ENCODE data around the gene TBC1D1.

The TBC1D1 gene

GRCh38 chr4:38086151-38086848 is 195.4 kb downstream of the TBC1D1 start:
- Histone ChIP-seq H3K27me3 (ENCODE audit: control insufficient read depth, insufficient read depth, low read length) (no peaks in the 10 kb centered on the region), H3K9ac (ENCODE audit: low read length) (no peak overlapping the region), H3K36me3 (ENCODE audit: control insufficient read depth, insufficient read depth, low read length) (peaks cover 17% of the 10 kb centered on the region), H3K27ac (ENCODE audit: low read depth, low read length) (no peak overlapping the region), H3K4me3 (ENCODE audit: low read depth, low read length) (no peak overlapping the region), H3K4me1 (ENCODE audit: control insufficient read depth, insufficient read depth, low read length) (peaks cover 32% of the 10 kb centered on the region), H3K9me3 (ENCODE audit: control insufficient read depth, insufficient read depth, low read depth, low read length) (no peaks in the 10 kb centered on the region)

DNA sequence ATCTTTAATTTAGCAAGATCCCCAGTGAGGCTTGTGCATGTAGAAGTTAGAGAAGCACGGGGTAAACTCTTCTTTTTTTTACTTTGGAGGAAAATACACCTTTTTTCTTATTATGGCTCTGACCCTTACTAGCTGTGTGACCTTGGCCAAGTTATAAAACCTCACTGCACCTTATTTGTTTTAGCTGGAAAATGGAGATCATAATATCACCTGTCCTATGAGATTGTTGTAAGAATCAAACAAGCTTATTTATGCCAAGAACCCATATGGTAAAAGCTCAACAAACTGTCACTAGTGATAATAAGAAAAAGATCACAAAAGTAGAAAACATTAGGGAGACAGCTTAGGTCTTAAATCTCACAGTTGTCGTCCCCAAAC is 196.0 kb downstream of the TBC1D1 start:
- Histone ChIP-seq H3K4me3 (ENCODE audit: low read depth, low read length) (no peak overlapping the region), H3K4me1 (ENCODE audit: control insufficient read depth, insufficient read depth, low read length) (peaks cover 32% of the 10 kb centered on the region), H3K27me3 (ENCODE audit: control insufficient read depth, insufficient read depth, low read length) (no peaks in the 10 kb centered on the region), H3K36me3 (ENCODE audit: control insufficient read depth, insufficient read depth, low read length) (peaks cover 21% of the 10 kb centered on the region), H3K9me3 (ENCODE audit: control insufficient read depth, insufficient read depth, low read depth, low read length) (no peaks in the 10 kb centered on the region), H3K27ac (ENCODE audit: low read depth, low read length) (no peak overlapping the region), H3K9ac (ENCODE audit: low read length) (no peak overlapping the region)

DNA sequence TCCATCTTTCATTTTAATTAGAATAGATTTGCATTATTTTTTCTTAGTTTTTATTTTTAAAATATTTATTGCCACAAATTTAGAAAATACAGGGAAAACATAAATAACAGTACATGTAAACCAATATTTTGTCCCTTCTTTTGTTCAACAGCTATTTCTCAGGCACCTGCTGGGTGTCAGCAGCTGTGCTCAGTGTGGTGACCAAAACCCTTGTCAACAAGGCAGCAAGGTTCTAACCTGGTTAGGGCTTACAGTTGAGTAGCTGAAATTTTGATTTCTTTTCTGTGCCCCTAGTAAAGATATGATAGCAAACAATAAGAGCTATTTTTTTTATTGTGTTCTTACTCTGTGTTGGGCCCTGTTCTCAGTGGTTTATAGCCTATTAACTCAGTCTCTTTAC is 197.4 kb downstream of the TBC1D1 start:
- H3K4me1 ChIP-seq (ENCODE audit: control insufficient read depth, insufficient read depth, low read length) = peaks cover 32% of the 10 kb centered on the region
- peaks cover 14% of the 10 kb centered on the region for H3K36me3 ChIP-seq (ENCODE audit: control insufficient read depth, insufficient read depth, low read length)
- no peak overlapping the region for H3K9ac ChIP-seq (ENCODE audit: low read length)
- no peaks in the 10 kb centered on the region for H3K9me3 ChIP-seq (ENCODE audit: control insufficient read depth, insufficient read depth, low read depth, low read length)
- H3K4me3 ChIP-seq (ENCODE audit: low read depth, low read length) = no peak overlapping the region
- no peaks in the 10 kb centered on the region for H3K27me3 ChIP-seq (ENCODE audit: control insufficient read depth, insufficient read depth, low read length)
- no peak overlapping the region for H3K27ac ChIP-seq (ENCODE audit: low read depth, low read length)

DNA sequence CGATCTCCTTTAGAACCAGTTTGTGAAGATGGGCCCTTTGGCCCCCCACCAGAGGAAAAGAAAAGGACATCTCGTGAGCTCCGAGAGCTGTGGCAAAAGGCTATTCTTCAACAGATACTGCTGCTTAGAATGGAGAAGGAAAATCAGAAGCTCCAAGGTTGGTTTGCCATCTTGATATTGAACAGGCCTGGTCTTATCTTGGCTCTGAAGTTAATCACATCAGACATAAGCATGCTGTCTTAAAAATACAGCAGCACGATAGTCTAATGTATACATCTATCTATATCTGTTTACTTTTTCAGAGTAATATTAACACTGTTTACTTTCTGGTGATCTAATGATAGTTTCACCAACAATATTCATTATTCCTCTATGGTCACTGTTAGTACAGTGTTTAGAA is 199.1 kb downstream of the TBC1D1 start:
- Histone ChIP-seq H3K9me3 (ENCODE audit: control insufficient read depth, insufficient read depth, low read depth, low read length) (no peaks in the 10 kb centered on the region), H3K4me1 (ENCODE audit: control insufficient read depth, insufficient read depth, low read length) (peaks cover 38% of the 10 kb centered on the region), H3K27me3 (ENCODE audit: control insufficient read depth, insufficient read depth, low read length) (no peaks in the 10 kb centered on the region), H3K27ac (ENCODE audit: low read depth, low read length) (no peak overlapping the region), H3K4me3 (ENCODE audit: low read depth, low read length) (no peak overlapping the region), H3K36me3 (ENCODE audit: control insufficient read depth, insufficient read depth, low read length) (peaks cover 14% of the 10 kb centered on the region), H3K9ac (ENCODE audit: low read length) (peak overlapping the region; percentile 39)

GRCh38 chr4:38090455-38091246 is 199.8 kb downstream of the TBC1D1 start:
- peaks cover 31% of the 10 kb centered on the region for H3K4me1 ChIP-seq (ENCODE audit: control insufficient read depth, insufficient read depth, low read length)
- H3K4me3 ChIP-seq (ENCODE audit: low read depth, low read length) = no peak overlapping the region
- H3K36me3 ChIP-seq (ENCODE audit: control insufficient read depth, insufficient read depth, low read length) = peaks cover 14% of the 10 kb centered on the region
- no peaks in the 10 kb centered on the region for H3K9me3 ChIP-seq (ENCODE audit: control insufficient read depth, insufficient read depth, low read depth, low read length)
- no peak overlapping the region for H3K27ac ChIP-seq (ENCODE audit: low read depth, low read length)
- H3K9ac ChIP-seq (ENCODE audit: low read length) = peak overlapping the region; percentile 39
- no peaks in the 10 kb centered on the region for H3K27me3 ChIP-seq (ENCODE audit: control insufficient read depth, insufficient read depth, low read length)

- H3K36me3 ChIP-seq (ENCODE audit: control insufficient read depth, insufficient read depth, low read length) = peaks cover 21% of the 10 kb centered on the region
- no peaks in the 10 kb centered on the region for H3K27me3 ChIP-seq (ENCODE audit: control insufficient read depth, insufficient read depth, low read length)
- no peak overlapping the region for H3K4me3 ChIP-seq (ENCODE audit: low read depth, low read length)
- H3K27ac ChIP-seq (ENCODE audit: low read depth, low read length) = no peak overlapping the region
- peaks cover 21% of the 10 kb centered on the region for H3K4me1 ChIP-seq (ENCODE audit: control insufficient read depth, insufficient read depth, low read length)
- H3K9me3 ChIP-seq (ENCODE audit: control insufficient read depth, insufficient read depth, low read depth, low read length) = no peaks in the 10 kb centered on the region
- H3K9ac ChIP-seq (ENCODE audit: low read length) = no peak overlapping the region
Measured at GRCh38 chr4:38091636-38092035, 200.8 kb downstream of the TBC1D1 start.

DNA sequence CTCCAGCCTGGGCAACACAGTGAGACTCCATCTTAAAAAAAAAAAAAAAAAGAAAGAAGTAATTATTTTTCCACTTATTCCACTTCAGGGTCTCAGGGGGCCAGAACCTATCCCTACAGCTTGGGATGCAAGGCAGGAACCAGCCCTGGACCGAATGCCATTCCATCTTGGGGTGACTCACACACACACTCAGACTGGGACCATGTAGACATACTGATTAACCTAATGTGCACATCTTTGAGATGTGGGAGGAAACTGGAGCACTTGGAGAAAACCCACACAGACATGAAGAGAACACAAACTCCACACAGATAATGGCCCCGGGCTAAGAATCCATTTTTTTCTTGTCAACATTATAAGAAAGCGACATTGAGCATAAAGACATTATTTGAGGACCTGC is 201.8 kb downstream of the TBC1D1 start:
- Histone ChIP-seq H3K9ac (ENCODE audit: low read length) (no peak overlapping the region), H3K4me1 (ENCODE audit: control insufficient read depth, insufficient read depth, low read length) (peaks cover 11% of the 10 kb centered on the region), H3K9me3 (ENCODE audit: control insufficient read depth, insufficient read depth, low read depth, low read length) (no peaks in the 10 kb centered on the region), H3K4me3 (ENCODE audit: low read depth, low read length) (no peak overlapping the region), H3K36me3 (ENCODE audit: control insufficient read depth, insufficient read depth, low read length) (peaks cover 23% of the 10 kb centered on the region), H3K27ac (ENCODE audit: low read depth, low read length) (no peak overlapping the region), H3K27me3 (ENCODE audit: control insufficient read depth, insufficient read depth, low read length) (no peaks in the 10 kb centered on the region)

- no peaks in the 10 kb centered on the region for H3K27me3 ChIP-seq (ENCODE audit: control insufficient read depth, insufficient read depth, low read length)
- H3K4me3 ChIP-seq (ENCODE audit: low read depth, low read length) = no peak overlapping the region
- H3K27ac ChIP-seq (ENCODE audit: low read depth, low read length) = no peak overlapping the region
- H3K4me1 ChIP-seq (ENCODE audit: control insufficient read depth, insufficient read depth, low read length) = peaks cover 7% of the 10 kb centered on the region; the same call in 1 of the 2 replicates
- no peaks in the 10 kb centered on the region for H3K9me3 ChIP-seq (ENCODE audit: control insufficient read depth, insufficient read depth, low read depth, low read length)
- H3K9ac ChIP-seq (ENCODE audit: low read length) = no peak overlapping the region
- peaks cover 29% of the 10 kb centered on the region for H3K36me3 ChIP-seq (ENCODE audit: control insufficient read depth, insufficient read depth, low read length)
Measured at GRCh38 chr4:38094419-38094818, 203.5 kb downstream of the TBC1D1 start.

- Histone ChIP-seq H3K4me3 (ENCODE audit: low read depth, low read length) (no peak overlapping the region), H3K9me3 (ENCODE audit: control insufficient read depth, insufficient read depth, low read depth, low read length) (no peaks in the 10 kb centered on the region), H3K36me3 (ENCODE audit: control insufficient read depth, insufficient read depth, low read length) (peaks cover 22% of the 10 kb centered on the region), H3K4me1 (ENCODE audit: control insufficient read depth, insufficient read depth, low read length) (peaks cover 7% of the 10 kb centered on the region; the same call in 1 of the 2 replicates), H3K9ac (ENCODE audit: low read length) (no peak overlapping the region), H3K27ac (ENCODE audit: low read depth, low read length) (no peak overlapping the region), H3K27me3 (ENCODE audit: control insufficient read depth, insufficient read depth, low read length) (no peaks in the 10 kb centered on the region)
Measured at GRCh38 chr4:38095691-38096090, 204.8 kb downstream of the TBC1D1 start.

GRCh38 chr4:38097818-38098217 is 206.9 kb downstream of the TBC1D1 start:
- Histone ChIP-seq H3K9ac (ENCODE audit: low read length) (no peak overlapping the region), H3K4me1 (ENCODE audit: control insufficient read depth, insufficient read depth, low read length) (peaks cover 7% of the 10 kb centered on the region; the same call in 1 of the 2 replicates), H3K27ac (ENCODE audit: low read depth, low read length) (no peak overlapping the region), H3K9me3 (ENCODE audit: control insufficient read depth, insufficient read depth, low read depth, low read length) (no peaks in the 10 kb centered on the region), H3K4me3 (ENCODE audit: low read depth, low read length) (no peak overlapping the region), H3K27me3 (ENCODE audit: control insufficient read depth, insufficient read depth, low read length) (no peaks in the 10 kb centered on the region), H3K36me3 (ENCODE audit: control insufficient read depth, insufficient read depth, low read length) (peaks cover 22% of the 10 kb centered on the region)

DNA sequence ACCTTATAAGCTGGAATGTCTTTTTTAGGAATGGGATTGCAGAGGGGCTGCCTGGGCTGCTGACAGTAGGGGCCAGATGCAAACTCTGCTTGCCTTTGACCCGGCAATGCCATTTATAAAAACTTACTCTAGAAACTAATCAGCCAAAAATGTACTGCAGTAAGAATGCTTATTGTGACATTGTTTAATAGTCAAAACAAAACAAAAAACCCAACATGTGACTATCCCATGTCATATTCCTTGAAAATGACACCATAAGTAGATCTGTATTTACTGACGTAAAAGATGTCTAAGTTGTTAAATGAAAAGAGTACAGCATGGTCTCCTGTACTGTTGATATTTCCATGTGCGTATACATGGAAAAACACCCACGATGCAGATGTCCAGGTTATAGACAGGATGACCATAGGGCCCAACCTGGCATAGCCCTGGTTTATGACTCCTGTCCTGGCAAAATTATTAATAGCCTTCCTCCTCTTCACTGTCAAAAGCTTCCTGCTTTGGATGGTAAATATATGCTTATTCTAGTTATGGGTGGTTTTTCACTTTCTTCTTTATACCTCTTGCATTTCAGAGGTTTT is 208.2 kb downstream of the TBC1D1 start:
- Histone ChIP-seq H3K4me1 (ENCODE audit: control insufficient read depth, insufficient read depth, low read length) (peaks cover 6% of the 10 kb centered on the region; the same call in 1 of the 2 replicates), H3K4me3 (ENCODE audit: low read depth, low read length) (no peak overlapping the region), H3K27ac (ENCODE audit: low read depth, low read length) (no peak overlapping the region), H3K9me3 (ENCODE audit: control insufficient read depth, insufficient read depth, low read depth, low read length) (no peaks in the 10 kb centered on the region), H3K9ac (ENCODE audit: low read length) (no peak overlapping the region), H3K27me3 (ENCODE audit: control insufficient read depth, insufficient read depth, low read length) (no peaks in the 10 kb centered on the region), H3K36me3 (ENCODE audit: control insufficient read depth, insufficient read depth, low read length) (peaks cover 31% of the 10 kb centered on the region)
